NCI-H1694 treated with DMSO at 0.1 percent for 48 hours (cell line): Measurements from ENCODE around the gene ARHGEF26.

Experiments used
- DNase-seq: peaks from one replicate; lab custom pipeline; 2025; lab: John Stamatoyannopoulos, UW

Gene ARHGEF26

DNA sequence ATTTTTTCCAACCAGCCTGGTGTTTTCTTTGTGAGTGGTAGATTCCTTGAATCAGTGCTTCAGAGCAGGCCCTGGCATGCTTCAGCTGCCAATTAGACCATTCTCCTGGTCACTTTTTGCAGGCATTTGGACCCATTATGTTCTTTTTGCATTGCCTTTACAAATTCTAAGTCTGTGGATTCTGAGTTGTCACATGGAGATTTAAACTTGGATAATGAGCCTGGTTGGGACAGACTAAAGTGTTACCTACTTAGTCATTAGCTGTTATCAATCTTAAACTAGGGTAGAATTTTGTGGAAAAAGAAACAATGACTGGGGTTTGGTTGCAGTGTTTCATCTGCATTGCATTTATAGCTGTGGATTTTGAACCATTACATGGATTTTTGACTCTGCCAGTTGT lies 40.6 kb downstream of the ARHGEF26 start:
- DNase-seq = no peak

DNA sequence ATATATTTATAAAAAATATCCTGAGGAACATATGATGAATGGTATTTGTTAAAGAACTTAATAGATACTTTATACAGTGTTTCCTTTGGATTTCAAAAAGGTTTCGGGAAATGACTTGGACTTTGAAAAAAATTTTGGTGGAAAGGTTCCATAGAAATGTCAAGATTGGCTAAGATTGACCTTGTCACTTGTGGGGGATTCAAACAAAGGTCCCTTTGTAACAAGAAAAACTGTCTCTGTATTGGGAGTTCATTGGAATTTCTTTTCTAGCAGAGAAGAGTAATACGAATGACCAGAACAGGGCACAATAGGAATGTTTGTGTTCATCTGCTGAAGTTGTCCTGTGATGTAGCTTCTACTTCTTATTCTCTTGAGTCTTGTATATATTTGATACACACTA lies 43.2 kb downstream of the ARHGEF26 start:
- no peak for DNase-seq

DNA sequence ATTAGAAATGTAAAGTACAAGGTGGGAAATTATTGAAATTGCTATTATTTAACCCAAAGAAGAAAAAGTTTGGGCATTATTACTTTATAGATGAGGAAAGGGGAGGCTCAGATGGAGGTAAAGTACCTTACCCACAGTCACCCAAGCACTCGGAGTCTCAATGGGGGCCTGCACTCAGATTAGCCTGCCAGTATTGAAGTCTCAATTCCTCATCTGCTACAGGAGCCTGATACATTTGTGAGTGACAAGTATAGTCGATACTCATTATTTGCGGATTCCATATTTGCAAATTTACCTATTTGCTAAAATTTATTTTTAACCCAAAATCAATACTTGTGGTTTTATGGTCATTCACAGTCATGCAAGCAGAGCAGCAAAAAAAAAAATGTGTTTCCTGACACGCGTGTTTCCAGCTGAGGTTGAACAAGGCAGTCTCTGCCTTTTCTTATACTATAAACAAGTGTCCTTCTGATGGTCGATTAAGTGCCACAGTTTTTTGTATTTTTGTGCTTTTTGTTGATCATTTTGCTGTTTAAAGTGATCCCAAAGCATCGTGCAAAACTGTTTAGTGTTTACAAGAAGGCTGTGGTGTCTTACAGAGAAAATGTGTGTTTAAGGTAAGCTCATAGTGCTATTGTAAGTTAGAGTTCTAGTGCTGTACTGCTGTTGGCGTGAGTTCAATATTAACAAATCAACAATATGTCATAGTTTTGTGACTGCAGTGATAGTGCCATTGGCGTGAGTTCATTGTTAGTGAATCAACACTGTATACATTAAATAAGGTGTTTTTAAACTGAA lies 48.0 kb downstream of the ARHGEF26 start:
- DNase-seq = no peak

DNA sequence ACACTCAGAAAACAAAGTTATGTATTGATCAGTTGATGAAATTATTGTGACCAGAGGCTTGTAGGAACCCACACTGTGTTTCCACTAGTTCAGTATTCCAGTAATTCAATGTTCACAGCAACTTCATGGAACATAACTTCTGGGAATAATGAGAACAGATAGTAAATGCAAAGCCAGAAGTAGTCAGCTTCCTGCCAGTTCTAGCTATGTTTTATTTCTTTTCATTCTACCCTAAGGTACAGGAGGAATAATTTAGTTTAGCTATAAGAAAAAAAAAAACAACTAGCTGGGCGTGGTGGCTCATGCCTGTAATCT lies 48.6 kb downstream of the ARHGEF26 start:
- no peak for DNase-seq

DNA sequence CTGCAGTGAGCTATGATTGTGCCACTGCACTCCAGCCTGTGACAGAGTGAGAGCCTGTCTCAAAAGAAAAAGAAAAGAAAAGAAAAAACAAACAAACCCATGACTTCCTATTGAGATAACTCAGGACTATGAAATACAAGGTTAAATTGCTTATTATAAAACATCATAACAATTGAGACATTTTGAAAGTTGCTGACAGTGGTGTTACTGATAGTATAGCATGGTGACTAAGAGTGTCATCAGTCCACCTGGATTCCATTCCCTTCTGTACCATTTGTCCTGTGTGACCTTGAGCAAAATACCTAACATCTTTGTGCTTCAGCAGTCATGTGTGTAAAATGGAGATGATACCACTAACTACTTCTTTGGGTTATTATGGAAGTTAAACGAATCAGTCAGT lies 49.1 kb downstream of the ARHGEF26 start:
- no peak for DNase-seq

DNA sequence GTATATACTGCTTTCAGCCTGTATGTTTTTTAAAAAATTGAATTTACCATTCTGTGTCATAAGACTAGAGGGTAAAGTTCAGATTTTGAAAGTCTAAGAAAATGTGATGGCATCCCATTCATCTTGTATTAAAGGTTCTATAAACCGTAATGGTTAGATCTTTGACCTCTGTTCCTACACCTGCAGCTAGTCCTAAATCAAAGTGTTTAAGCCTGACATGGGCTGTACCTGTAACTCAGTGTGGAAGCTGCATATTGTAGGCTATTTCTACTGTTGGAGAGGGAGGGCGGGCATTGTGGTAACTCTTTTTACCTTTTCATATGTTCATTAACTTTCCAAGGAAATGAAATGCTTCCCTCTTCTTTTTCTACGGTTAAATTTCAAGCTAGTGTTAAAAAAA lies 53.9 kb downstream of the ARHGEF26 start:
- DNase-seq = no peak

DNA sequence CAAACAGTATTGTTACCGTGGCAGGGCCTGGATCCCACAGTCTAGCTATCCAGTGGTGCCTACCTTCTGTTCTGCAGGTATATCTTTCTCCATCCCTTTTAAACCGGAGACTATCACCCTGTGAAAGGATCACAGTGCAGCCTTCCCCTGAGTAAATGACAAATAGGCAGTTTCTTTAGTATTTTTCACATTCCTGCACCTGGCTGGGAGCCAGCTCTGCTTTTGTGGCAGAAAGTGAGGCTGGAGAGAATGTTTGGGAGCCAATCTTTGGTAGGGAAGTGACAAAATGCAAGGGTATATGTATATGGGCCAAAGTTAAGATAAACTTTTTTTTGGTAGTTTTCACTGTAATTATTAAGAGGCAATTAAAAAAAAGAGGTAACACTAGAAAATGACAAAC lies 54.8 kb downstream of the ARHGEF26 start:
- DNase-seq = no peak

DNA sequence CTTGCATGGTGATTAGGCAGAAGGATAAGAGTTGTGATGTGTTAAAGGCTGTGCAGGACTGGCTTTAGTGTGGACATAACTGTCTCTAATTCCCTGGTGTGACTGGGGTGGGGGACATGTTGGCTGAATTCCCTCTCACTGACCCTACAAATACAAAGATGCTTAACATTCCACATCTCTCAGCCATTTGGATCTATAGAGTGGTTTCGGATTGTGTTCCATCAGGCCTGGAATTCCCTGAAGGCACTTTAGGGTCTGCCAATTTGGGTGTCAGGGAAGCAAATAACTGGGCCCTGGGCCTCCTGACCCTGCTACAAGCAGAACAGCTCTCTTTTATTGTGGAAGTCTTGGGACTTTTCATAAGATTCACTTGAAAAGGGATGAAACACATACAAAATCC lies 56.2 kb downstream of the ARHGEF26 start:
- no peak for DNase-seq

DNA sequence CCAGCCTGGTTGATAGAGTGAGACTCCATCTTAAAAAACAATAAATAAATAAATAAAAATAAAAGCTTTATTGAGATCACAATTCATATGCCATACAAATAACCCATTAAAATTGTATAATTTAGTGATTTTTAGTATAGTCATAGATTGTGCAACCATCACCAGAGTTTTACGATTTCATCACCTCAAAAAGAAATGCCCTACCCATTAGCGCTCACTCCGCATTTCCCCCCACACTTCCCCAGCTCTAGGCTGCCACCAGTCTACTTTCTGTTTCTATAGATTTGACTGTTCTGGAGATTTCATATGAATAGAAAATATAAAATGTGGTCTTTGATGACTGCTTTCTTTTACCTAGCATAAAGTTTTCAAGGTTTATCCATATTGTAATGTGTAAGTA lies 57.0 kb downstream of the ARHGEF26 start:
- no peak for DNase-seq

DNA sequence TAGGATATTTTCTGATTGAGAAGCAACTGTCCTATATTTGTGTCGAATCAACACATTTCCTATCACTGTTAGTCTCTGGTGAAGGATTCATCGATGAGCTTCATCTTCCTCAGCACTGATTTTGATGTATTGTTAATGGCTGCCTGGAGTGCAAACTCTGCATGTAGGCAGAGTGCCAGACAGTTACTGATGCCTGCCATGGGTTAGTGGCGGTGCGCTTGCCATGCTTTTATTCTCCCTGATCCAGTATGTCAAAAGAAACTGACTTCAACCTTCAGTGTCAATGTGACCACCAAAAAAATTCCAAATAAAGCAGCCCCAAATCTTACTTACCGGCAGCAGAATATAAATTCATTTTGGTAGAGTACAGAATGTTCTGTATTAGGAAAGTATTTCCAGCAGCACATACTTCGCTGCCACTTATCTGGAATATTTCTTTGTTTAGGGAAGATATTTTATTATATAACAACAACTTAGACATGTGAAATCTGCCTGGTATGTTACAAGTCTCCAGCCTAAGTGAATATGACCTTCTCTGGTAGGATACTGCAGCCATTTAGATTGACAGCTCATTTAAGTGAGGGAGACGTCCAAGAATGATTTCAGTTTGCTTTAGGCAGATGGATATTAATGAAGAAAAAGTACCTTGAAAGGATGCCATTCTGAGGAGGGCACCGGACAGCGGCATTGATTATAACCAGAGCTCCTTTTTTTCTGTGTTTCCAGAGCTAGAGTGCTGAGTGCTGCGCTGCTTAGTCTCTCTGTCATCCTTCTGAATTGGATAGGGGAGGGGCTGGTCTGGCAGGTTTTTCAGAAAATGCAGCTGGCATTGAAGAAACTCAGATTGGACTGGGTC lies 59.9 kb downstream of the ARHGEF26 start:
- DNase-seq = no peak

DNA sequence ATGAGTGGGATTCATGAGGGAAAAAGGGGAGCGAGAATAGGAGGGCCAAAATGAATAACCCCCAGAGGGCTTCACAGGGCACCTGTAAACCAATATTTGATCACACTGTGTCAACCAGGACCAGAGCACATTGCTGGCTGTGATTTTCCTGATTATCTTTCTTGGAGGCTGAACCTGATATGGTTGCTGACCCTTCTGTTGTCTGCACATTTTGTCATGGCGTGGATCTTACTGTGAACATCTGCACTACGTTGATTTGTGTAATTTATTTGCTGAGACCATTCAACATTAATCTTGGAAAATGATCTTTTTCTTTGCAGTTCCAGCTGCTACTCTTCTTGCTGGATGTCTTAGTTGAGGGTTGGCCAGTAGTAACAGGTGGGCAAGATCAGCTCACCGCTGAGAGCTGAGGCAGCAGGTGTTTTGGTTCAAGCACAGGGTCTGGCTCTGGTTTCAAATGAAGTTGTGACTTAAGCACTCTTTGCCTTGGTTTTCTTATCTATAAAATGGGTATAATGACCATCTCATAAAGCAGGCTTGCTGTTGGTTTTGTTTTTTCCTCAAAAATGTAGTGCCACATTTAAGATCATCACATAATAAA lies 61.2 kb downstream of the ARHGEF26 start:
- no peak for DNase-seq

DNA sequence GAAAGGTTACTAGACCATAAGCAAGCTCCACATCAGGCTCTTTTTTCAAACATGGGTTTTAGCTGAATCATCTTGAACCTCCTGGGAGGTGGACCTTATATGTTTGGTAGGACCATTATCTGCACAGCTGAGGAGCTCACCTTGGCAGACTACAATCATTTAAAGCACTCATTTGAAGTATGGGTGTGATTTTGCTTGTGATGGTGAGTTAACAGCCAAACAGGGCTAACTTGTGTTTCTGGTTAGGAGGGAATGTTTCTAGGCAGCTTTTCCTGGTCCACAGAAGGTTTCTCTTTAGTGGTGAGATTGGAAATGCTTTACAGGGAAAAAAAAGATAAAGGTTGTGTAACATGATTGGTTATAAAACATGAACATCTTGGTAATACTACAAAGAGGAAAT lies 61.8 kb downstream of the ARHGEF26 start:
- no peak for DNase-seq

DNA sequence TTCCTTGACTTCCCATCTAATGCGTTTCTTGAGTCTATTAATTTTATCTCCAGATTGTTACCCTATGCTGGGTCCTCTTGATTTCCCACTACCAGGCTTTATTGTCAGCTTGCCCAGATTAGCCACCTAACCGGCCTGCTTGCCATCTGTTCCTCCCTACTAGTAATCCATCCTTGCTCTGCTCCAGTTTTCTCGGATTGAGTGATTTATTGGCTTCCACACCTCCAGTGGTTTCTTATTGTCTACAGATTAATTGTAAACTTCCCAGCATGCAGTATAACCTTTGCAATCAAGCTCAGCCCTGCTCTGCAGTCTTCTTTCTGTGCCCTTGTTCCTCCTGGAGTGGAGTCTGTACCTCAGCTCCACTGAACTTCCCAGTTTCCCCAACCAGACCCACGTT lies 63.4 kb downstream of the ARHGEF26 start:
- DNase-seq = no peak

DNA sequence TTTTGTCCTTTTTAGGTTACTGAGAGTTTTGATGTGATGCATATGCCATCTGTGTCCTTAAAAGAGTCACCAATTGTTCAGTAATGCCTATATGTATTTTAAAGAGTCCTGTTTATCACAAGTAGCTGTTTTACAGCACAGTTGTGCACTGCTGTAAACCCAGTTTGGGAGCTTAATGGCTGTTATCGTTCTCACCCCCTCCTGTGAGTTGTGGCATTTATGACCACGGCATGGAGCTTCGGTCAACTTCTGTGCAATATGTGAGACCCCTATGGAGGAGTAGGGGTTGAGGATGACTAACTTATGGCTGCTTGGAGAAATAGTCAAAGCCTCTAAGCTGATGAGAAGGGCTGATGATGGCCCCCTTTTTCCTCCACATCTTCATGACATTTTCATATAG lies 67.2 kb downstream of the ARHGEF26 start:
- no peak for DNase-seq

DNA sequence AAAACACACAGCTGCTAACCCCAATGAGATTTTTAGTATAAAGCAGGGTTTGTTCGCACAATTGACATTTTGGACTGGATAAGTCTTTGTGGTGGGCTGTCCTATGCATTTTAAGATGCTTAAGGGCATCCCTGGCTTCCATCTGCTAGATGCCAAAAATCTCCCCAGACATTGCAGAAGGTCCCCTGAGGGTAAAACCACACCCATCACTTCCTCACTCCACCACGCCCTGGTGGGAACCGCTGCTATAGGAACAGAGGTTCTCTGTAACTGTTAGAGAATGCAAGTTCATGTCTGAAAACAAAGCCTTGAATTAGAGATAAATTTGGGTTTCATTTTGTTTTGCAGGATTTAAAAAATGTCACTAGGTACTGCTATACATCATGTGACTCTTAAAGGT lies 67.7 kb downstream of the ARHGEF26 start:
- DNase-seq = no peak

DNA sequence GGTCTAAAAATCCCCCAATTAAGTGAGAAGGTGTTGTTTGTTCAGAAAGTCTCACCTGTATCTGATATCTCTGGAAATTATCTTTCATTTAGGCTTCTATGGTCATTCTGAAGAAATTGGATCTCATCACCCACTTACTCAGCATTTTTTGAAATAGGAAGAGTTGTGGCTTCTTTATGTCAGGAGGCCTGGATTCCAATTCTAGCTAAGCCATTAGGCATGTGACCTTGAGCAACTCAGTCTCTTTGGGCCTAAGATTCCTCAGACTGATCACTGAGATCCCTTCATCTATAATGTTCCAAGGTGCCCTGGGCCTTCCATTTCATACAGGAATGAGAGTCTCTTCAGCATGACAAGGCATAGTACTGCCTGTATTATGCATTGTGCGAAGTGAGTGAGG lies 70.3 kb downstream of the ARHGEF26 start:
- no peak for DNase-seq

DNA sequence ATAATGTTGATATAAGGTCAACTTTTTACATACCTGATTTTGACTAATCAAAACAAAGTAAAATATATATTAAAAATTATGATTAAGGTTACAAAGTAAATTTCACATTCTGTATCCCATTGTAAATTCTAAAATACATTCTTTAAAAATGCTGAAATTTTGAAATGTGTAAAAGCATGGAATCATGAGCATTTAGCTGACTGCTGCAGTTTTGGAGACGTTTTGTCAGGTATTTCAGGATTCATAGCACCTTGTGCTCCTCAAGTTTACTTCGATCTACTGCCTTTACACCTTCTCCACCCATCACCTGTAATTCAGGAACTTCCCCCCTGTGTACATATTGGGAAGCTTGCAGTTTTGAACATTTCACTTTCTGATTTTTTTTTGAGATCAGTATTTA lies 71.0 kb downstream of the ARHGEF26 start:
- no peak for DNase-seq

DNA sequence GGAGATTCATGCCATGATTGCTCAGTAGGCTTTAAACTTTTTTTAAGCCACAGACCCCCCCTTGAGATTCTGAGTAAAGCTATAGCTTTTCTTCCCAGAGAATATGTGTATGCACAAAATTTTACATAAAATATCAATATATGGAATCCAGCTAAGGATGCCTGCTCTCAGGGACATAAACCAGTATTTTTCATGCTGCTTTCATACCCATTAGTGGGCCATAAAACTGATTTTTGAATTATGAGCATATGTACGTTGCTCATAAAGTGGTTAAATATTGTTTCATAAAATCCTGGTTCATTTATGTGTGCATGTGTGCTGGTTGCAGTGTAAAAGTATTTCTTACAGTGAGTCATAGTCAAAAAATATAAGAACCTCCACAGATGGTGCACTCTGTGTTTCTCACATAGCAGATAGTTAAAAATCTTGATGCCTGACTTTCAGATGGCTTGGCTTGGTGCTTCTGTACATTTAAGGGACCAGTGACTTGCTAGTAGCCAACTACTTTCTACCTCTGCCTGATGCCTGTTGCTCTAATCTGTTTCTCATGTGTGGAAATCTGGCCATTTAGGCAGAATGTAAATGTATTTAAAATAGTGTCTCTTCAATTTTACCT lies 71.9 kb downstream of the ARHGEF26 start:
- no peak for DNase-seq

DNA sequence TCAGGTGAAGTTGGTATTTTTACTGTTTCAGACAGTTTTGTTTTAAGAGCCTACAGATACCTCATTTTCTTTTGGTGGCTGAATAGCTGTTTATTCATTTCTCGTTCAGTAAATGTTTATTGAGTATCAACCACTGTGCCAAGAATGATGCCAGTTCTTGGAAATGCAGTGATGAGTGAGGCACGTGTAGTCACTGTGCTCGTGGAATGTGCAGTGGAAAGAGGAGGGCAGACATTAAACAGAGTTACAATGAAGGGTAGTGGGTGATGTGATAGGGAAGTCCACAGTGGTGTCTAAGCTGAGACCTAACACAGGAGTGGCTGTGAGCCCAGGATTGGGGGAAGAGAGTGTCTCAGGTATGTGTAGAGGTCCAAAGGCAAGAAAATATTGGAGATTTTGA lies 73.7 kb downstream of the ARHGEF26 start:
- no peak for DNase-seq

DNA sequence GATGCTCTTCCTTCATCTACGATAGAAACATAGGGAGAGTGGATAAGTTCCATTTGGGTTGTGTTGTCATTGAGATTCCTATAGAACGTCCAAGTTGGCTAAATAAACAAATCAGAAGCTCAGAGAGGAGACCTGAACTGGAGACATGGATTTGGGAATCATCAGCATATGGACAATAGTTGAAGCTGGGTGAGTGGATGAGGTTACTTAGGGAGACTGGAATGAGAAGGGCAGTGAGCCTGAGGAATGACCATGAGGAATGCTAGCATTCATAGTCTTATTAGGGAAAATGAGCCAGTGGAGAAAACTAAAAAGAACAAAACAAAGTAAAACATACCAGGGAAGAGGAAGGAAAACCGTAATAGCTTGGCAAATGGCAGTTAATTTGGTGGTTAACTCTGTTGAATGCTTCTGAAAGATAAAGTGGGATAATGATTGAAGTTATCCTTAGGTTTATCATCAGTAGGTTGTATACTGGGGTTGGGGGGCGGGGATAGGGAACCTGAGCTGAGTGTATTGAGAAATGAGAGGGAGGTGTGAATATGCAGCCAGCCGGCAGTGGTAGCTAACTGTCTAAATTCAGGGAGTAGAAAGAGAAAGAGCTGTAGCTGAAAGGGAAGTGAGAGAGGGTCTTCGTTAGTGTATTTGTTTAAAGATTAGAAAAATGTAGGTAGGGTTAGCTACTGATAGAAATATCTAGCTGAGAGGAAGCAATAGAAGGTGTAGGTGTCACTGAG lies 74.6 kb downstream of the ARHGEF26 start:
- no peak for DNase-seq

DNA sequence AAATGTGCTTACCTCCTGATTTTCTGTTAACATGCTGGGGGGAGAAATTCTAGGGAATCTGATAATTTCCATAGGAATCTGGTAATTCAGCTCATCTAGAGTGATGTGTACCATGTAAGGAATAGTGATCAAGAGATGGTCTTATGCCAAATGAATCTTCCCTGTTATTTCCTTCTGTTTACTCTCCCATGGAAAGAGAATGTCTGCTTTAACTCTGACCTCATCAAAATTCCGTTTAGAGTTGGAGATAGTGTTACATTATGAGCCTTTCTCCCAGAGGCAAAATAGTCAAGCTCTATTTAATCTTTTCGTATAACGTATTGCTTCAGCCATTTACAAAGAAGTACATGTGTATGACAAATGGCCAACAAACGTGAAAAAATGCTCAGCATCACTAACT lies 76.6 kb downstream of the ARHGEF26 start:
- DNase-seq = no peak

DNA sequence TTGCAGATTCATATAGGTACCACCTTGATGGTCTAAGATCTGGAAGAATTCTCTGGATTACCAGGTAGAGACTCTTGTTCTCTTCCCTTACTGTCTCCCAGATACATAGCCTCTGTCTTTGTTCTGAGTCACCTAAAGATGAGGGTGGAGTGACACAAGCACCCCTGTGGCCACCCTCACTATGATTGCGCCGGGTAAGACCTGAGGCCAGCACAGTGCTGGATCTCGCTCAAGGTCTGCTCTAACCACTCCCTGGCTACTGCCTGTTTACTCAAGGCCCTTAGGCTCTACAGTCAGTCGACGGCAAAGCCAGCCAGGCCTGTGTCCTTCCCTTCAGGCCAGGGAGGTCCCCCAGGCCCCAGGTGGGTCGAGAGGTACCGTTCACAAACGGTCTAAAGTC lies 88.3 kb downstream of the ARHGEF26 start:
- DNase-seq = no peak
